GM23338 (cell line): ENCODE results near the gene TENM3. TPM values are rescaled to one million over a fixed set of nuclear protein-coding genes. Genes with fewer than 3 reads are reported as not detected.
A peak's percentile ranks its signal among the peaks of the same experiment; 100 is the strongest.

ENCODE experiments used
- ATAC-seq: fragments of 200-7000 bp; cut with Tn5 transposase; 3 replicates; pipeline ENCODE4 v1.9.1; 2020
- DNase-seq: peaks from one replicate; pipeline ENCODE4 v3.0.0-alpha.2; 2015; ENCODE audit warnings: low spot score
- H2AFZ ChIP-seq: fragments of 200-600 bp; sonication (generic); 2 replicates; pipeline ENCODE4 v1.8.0; 2016; ENCODE audit warnings: antibody characterized with exemption, mild to moderate bottlenecking, moderate library complexity
- H3F3A ChIP-seq: fragments of 200-600 bp; sonication (generic); replicated peaks from 2 replicates; pipeline ENCODE4 v1.8.0; 2017; ENCODE audit warnings: antibody characterized with exemption, mixed run types, low read depth
- H3K27ac ChIP-seq: fragments of 200-600 bp; sonication (generic); 2 replicates; pipeline ENCODE4 v1.6.1; 2016; ENCODE audit warnings: low read depth
- H3K27me3 ChIP-seq: fragments of 200-600 bp; sonication (generic); 2 replicates; pipeline ENCODE4 v1.8.0; 2016; ENCODE audit warnings: mild to moderate bottlenecking, mixed run types, moderate library complexity; ENCODE audit not compliant: insufficient read depth
- H3K36me3 ChIP-seq: fragments of 200-600 bp; sonication (generic); 2 replicates; pipeline ENCODE4 v1.8.0; 2016; ENCODE audit warnings: mild to moderate bottlenecking; ENCODE audit not compliant: insufficient read depth
- H3K4me1 ChIP-seq: fragments of 200-600 bp; sonication (generic); 2 replicates; pipeline ENCODE4 v1.8.0; 2016; ENCODE audit warnings: mild to moderate bottlenecking, moderate library complexity; ENCODE audit not compliant: insufficient read depth
- H3K4me2 ChIP-seq: fragments of 200-600 bp; sonication (generic); 2 replicates; pipeline ENCODE4 v1.7.1; 2017; ENCODE audit warnings: mixed run types
- H3K4me3 ChIP-seq: fragments of 200-600 bp; sonication (generic); 2 replicates; pipeline ENCODE4 v1.6.1; 2016; ENCODE audit warnings: mixed run types
- H3K79me2 ChIP-seq: fragments of 200-600 bp; sonication (generic); replicated peaks from 2 replicates; pipeline ENCODE4 v1.8.0; 2017; ENCODE audit warnings: mild to moderate bottlenecking; ENCODE audit not compliant: insufficient read depth
- H3K9me2 ChIP-seq: fragments of 200-600 bp; sonication (generic); 2 replicates; pipeline ENCODE4 v1.8.0; 2017; ENCODE audit not compliant: insufficient read depth
- H4K20me1 ChIP-seq: fragments of 200-600 bp; sonication (generic); replicated peaks from 2 replicates; pipeline ENCODE4 v1.8.0; 2017; ENCODE audit warnings: mild to moderate bottlenecking; ENCODE audit not compliant: insufficient read depth
- H3K27ac Mint-ChIP-seq: 2 replicates; pipeline ENCODE4 v1.8.0; 2020; ENCODE audit warnings: inconsistent platforms, mild to moderate bottlenecking, moderate library complexity, mixed read lengths
- H3K27me3 Mint-ChIP-seq: 3 replicates; pipeline ENCODE4 v1.8.0; 2022; ENCODE audit warnings: low read depth, mild to moderate bottlenecking, moderate library complexity, mixed read lengths, inconsistent platforms; ENCODE audit not compliant: insufficient read depth, poor library complexity
- H3K36me3 Mint-ChIP-seq: 3 replicates; pipeline ENCODE4 v1.8.0; 2021; ENCODE audit warnings: low read depth, mild to moderate bottlenecking, inconsistent platforms, moderate library complexity, mixed read lengths
- H3K4me1 Mint-ChIP-seq: 3 replicates; pipeline ENCODE4 v1.8.0; 2020; ENCODE audit warnings: mild to moderate bottlenecking, inconsistent platforms, mixed read lengths
- H3K4me3 Mint-ChIP-seq: 3 replicates; pipeline ENCODE4 v1.8.0; 2021; ENCODE audit warnings: moderate library complexity, mild to moderate bottlenecking, inconsistent platforms, mixed read lengths
- H3K9me3 Mint-ChIP-seq: 3 replicates; pipeline ENCODE4 v1.8.0; 2020; ENCODE audit warnings: moderate library complexity, mild to moderate bottlenecking, inconsistent platforms, mixed read lengths
- CREB1 ChIP-seq: fragments of 250-450 bp; sonication (Bioruptor Pico); IDR thresholded peaks from 2 replicates; pipeline ENCODE4 v1.5.0; 2020; ENCODE audit warnings: low read depth, mild to moderate bottlenecking, moderate library complexity
- EZH2 ChIP-seq: fragments of 200-600 bp; sonication (generic); IDR thresholded peaks from one replicate; pipeline ENCODE4 v1.8.0; 2017; ENCODE audit warnings: antibody characterized with exemption, mild to moderate bottlenecking, low read depth; ENCODE audit not compliant: unreplicated experiment
- POLR2AphosphoS5 ChIP-seq: IDR thresholded peaks from 2 replicates; pipeline ENCODE4 v1.6.1; 2016; ENCODE audit warnings: antibody characterized with exemption, low read depth
- STAT1 ChIP-seq: IDR thresholded peaks from one replicate; pipeline ENCODE4 v1.6.1; 2016; ENCODE audit warnings: antibody characterized with exemption; ENCODE audit not compliant: unreplicated experiment
- ZNF114 ChIP-seq: fragments of 250-450 bp; sonication (Bioruptor Pico); IDR thresholded peaks from 2 replicates; pipeline ENCODE4 v1.5.0; 2020; ENCODE audit warnings: mild to moderate bottlenecking, moderate library complexity
- polyA plus RNA-seq: library from polyadenylated mRNA; unstranded; fragments of >200 nt; fragmentation: Nextera tagmentation; extraction: Ambion mirVana; gene quantifications from 2 replicates; pipeline ENCODE4 v1.2.1, GENCODE V29; 2016
- total RNA-seq: library from RNA; depleted of rRNA; stranded (reverse); fragments of >200 nt; shearing (Covaris generic); gene quantifications from 2 replicates; pipeline ENCODE4 v1.2.3, GENCODE V29; 2014
- TF ChIP-seq, protein P1 (sequence below), 2 experiments: fragments of 200-600 bp in 1 of 2; sonication (generic) in 1 of 2; conservative IDR thresholded peaks; 2 replicates each; pipeline versions ENCODE4 v1.5.1 to v1.6.1; 2016 to 2017; ENCODE audit warnings: antibody characterized with exemption in 2 of 2, low read depth in 2 of 2, mild to moderate bottlenecking in 2 of 2, moderate library complexity in 1 of 2

Gene TENM3
- total and polyA plus RNA-seq, 2 experiments from 2014 or later: 22.2 to 128 TPM

DNA sequence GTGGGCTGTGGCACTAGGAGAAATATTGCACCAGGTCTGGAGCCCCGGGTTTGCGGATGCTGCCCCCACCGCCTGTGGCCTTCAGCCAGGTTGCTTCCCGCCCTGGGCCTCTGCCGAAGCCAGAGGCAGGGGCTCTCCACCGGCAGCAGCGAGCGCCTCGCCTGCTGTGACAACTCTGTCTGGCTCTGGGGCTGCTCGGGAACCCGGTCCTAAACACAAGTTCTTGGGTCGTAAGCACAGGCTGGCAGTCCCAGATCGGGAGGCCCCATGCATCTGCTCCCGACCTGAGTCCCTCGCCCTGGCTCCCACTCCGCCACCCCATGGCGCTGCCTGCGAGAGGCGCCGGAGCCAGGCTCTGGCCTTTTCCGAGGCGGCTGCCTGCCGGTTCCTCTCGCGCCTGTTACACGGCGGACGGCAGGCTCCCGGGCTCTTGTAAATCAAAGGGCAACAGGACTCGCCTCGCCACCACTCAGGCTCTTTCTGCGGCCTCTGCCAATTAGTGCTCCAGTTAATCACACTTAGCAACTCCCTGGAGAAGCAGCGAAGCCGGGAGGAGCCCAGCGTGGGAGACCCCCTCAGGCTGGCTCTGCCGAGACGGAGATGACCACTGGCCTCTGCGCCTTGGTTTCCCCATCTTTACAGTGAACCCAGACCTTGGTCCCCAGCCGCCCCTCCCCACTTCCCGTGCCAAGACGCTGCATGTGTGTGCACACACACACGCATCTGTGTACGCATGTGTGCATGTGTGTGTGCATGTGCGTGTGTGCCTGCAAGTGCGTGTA, 564.8 kb downstream of the TENM3 start:
- ATAC-seq: peak; percentile 15
- peaks cover 8% of the 10 kb centered on the region; the same call in 1 of the 2 replicates for H3K4me1 ChIP-seq
- no peaks in the 10 kb centered on the region for H3K79me2 ChIP-seq
- H3K27me3 ChIP-seq: peaks cover 11% of the 10 kb centered on the region; the same call in 1 of the 2 replicates
- peak overlapping the region; percentile 98; the same call in 1 of the 2 replicates for H3K4me2 ChIP-seq
- H3K9me3 Mint-ChIP-seq: peaks cover 5% of the 10 kb centered on the region
- H3K36me3 Mint-ChIP-seq: peaks cover 5% of the 10 kb centered on the region; the same call in 2 of the 3 replicates
- DNase-seq: peak; percentile 64
- no peaks in the 10 kb centered on the region for H3K36me3 ChIP-seq
- H3K27ac Mint-ChIP-seq: no peak overlapping the region
- H3K4me1 Mint-ChIP-seq: peaks cover 28% of the 10 kb centered on the region
- no peaks in the 10 kb centered on the region; the same call in 1 of the 2 replicates for H3K9me2 ChIP-seq
- H3K4me3 Mint-ChIP-seq: no peak overlapping the region
- peaks cover 15% of the 10 kb centered on the region for H3K27me3 Mint-ChIP-seq
- no peak overlapping the region for H3K4me3 ChIP-seq
- no peak overlapping the region for H2AFZ ChIP-seq
- peaks cover 25% of the 10 kb centered on the region for H3F3A ChIP-seq
- H3K27ac ChIP-seq: no peak overlapping the region
- TF ChIP-seq ZNF114 (CRISPR knock-in tag) (no peak), STAT1 (no peak), POLR2AphosphoS5 (no peak)
- TF ChIP-seq, protein P1, sequence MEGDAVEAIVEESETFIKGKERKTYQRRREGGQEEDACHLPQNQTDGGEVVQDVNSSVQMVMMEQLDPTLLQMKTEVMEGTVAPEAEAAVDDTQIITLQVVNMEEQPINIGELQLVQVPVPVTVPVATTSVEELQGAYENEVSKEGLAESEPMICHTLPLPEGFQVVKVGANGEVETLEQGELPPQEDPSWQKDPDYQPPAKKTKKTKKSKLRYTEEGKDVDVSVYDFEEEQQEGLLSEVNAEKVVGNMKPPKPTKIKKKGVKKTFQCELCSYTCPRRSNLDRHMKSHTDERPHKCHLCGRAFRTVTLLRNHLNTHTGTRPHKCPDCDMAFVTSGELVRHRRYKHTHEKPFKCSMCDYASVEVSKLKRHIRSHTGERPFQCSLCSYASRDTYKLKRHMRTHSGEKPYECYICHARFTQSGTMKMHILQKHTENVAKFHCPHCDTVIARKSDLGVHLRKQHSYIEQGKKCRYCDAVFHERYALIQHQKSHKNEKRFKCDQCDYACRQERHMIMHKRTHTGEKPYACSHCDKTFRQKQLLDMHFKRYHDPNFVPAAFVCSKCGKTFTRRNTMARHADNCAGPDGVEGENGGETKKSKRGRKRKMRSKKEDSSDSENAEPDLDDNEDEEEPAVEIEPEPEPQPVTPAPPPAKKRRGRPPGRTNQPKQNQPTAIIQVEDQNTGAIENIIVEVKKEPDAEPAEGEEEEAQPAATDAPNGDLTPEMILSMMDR (conservative IDR thresholded peaks at IDR 0.05; ENCODE audit: low read depth in 2 of 2): peak in 1 of 2 experiments; percentile 27; a peak in 2 of 4 replicates
- no peaks in the 10 kb centered on the region for H4K20me1 ChIP-seq

DNA sequence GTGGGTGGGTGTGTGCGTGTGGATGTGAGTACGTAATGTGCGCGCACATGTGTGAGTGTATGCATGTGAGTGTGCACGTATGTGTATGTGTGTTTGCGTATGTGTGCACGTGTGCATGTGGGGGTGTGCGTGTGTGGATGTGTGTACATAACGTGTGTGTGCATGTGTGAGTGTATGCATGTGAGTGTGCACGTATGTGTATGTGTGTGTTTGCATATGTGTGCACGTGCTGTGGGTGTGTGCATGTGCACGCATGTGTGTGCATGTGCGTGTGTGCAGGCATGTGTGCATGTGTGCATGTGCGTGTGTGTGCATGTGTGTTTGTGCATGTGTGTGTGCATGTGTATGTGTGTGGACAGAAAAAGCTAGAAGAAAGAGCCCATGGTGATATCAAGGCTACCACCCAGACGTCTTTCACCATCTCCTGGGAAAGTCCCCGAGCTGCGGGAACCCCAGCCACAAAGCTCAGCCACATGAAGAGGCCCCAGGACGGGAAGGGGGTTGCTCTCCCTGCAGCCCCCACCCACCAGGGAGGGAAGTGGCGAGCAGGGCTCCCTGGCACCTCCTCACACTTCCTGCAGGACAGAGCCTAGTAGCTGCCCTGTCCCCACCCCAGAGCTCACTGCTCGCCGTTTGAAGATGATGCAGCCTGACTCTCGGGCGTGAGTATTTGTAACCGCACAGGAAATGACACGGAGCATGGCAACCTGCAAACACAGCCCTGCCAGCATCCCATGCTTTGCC, 565.6 kb downstream of the TENM3 start:
- H3F3A ChIP-seq: peaks cover 25% of the 10 kb centered on the region
- H3K4me1 Mint-ChIP-seq: peaks cover 20% of the 10 kb centered on the region
- no peak overlapping the region for H3K27ac Mint-ChIP-seq

More for the DNA sequence above, 565.6 kb downstream of the TENM3 start:
- Histone ChIP-seq H3K9me2 (no peaks in the 10 kb centered on the region; the same call in 1 of the 2 replicates), H2AFZ (no peak overlapping the region), H3K79me2 (no peaks in the 10 kb centered on the region), H4K20me1 (no peaks in the 10 kb centered on the region), H3K27me3 (peaks cover 11% of the 10 kb centered on the region; the same call in 1 of the 2 replicates), H3K36me3 (no peaks in the 10 kb centered on the region), H3K4me2 (no peak overlapping the region), H3K27ac (no peak overlapping the region), H3K4me3 (no peak overlapping the region), H3K4me1 (peaks cover 8% of the 10 kb centered on the region; the same call in 1 of the 2 replicates)
- ATAC-seq (no peak), DNase-seq (no peak)
- no peak for TF ChIP-seq CREB1 (CRISPR knock-in tag)
- TF ChIP-seq EZH2: no peak
- TF ChIP-seq, protein P1 (conservative IDR thresholded peaks at IDR 0.05; ENCODE audit: low read depth in 2 of 2): no peak
- no peak overlapping the region for H3K4me3 Mint-ChIP-seq
- peaks cover 10% of the 10 kb centered on the region; the same call in 2 of the 3 replicates for H3K36me3 Mint-ChIP-seq
- peaks cover 5% of the 10 kb centered on the region for H3K9me3 Mint-ChIP-seq
- H3K27me3 Mint-ChIP-seq: peaks cover 15% of the 10 kb centered on the region
